A673 (cell line): ENCODE data around the gene USP3. TPM values are rescaled to one million over a fixed set of nuclear protein-coding genes. Genes with fewer than 3 reads are reported as not detected.

Experiments used
- BruUV-seq: library from RNA; stranded (reverse); fragments of 400-500 nt; replicated peaks from 2 replicates; lab custom pipeline; 2021; lab: Mats Ljungman, UMichigan
- CTCF ChIA-PET: fragments of 300-600 bp; sonication (Branson Sonifier 250); formaldehyde crosslinking; loops from one replicate; lab custom pipeline; 2022; ENCODE audit warnings: antibody characterized with exemption; lab: Charles Lee
- POLR2A ChIA-PET: fragments of 300-600 bp; sonication (Branson Sonifier 250); formaldehyde crosslinking; loops from one replicate; lab custom pipeline; 2022; ENCODE audit warnings: antibody characterized with exemption; ENCODE audit not compliant: low non-redundant PET; lab: Charles Lee
- DNase-seq: peaks from one replicate; pipeline ENCODE4 v3.0.0-alpha.2; 2015; ENCODE audit warnings: low spot score
- H3K27ac ChIP-seq: fragments of 200-600 bp; sonication (generic); 2 replicates; pipeline ENCODE4 v1.5.1; 2016; ENCODE audit warnings: mixed run types, low read depth, mild to moderate bottlenecking, mixed read lengths, antibody characterized with exemption, low read length; ENCODE audit not compliant: poor library complexity, severe bottlenecking
- H3K27me3 ChIP-seq: fragments of 200-600 bp; sonication (generic); replicated peaks from 2 replicates; pipeline ENCODE4 v1.6.1; 2017; ENCODE audit warnings: mixed run types, low read depth, mild to moderate bottlenecking, mixed read lengths, antibody characterized with exemption, low read length; ENCODE audit not compliant: insufficient read depth, poor library complexity
- H3K36me3 ChIP-seq: fragments of 200-600 bp; sonication (generic); 2 replicates; pipeline ENCODE4 v1.6.1; 2016; ENCODE audit warnings: mixed run types, mild to moderate bottlenecking, mixed read lengths, antibody characterized with exemption, low read length; ENCODE audit not compliant: insufficient read depth, poor library complexity, severe bottlenecking
- H3K4me1 ChIP-seq: fragments of 200-600 bp; sonication (generic); 2 replicates; pipeline ENCODE4 v1.6.1; 2017; ENCODE audit warnings: mixed run types, mild to moderate bottlenecking, mixed read lengths, antibody characterized with exemption, low read length; ENCODE audit not compliant: insufficient read depth, poor library complexity, severe bottlenecking
- H3K4me3 ChIP-seq: fragments of 200-600 bp; sonication (generic); 2 replicates; pipeline ENCODE4 v1.5.1; 2016; ENCODE audit warnings: low read depth, mixed run types, mild to moderate bottlenecking, mixed read lengths, low read length; ENCODE audit not compliant: poor library complexity, severe bottlenecking
- H3K9me3 ChIP-seq: fragments of 200-600 bp; sonication (generic); 2 replicates; pipeline ENCODE4 v1.6.1; 2016; ENCODE audit warnings: mixed run types, low read depth, mild to moderate bottlenecking, mixed read lengths, antibody characterized with exemption, low read length; ENCODE audit not compliant: poor library complexity, severe bottlenecking
- EZH2 ChIP-seq: fragments of 200-600 bp; sonication (generic); IDR thresholded peaks from 2 replicates; pipeline ENCODE4 v1.6.1; 2017; ENCODE audit warnings: borderline replicate concordance, low read depth, mild to moderate bottlenecking, mixed read lengths, antibody characterized with exemption, low read length; ENCODE audit not compliant: poor library complexity, severe bottlenecking
- intact Hi-C: fragments of 100-400 bp; cut with micrococcal nuclease; formaldehyde crosslinking; loops from one replicate; pipeline ENCODE4 v1.10.0; 2022; ENCODE audit not compliant: unreplicated experiment
- total RNA-seq: library from RNA; stranded (reverse); gene quantifications from 2 replicates; pipeline ENCODE4 v1.2.3, GENCODE V29; 2021
- TF ChIP-seq, protein P1 (sequence below): fragments of 300-800, 200-600 bp; sonication (generic); conservative IDR thresholded peaks from 2 replicates; pipeline ENCODE4 v1.5.1; 2017; ENCODE audit warnings: low read depth, mild to moderate bottlenecking, antibody characterized with exemption, low read length, moderate library complexity, mixed read lengths

Gene USP3
- total RNA-seq, 1 experiment from 2014 or later = 65.3 TPM

DNA sequence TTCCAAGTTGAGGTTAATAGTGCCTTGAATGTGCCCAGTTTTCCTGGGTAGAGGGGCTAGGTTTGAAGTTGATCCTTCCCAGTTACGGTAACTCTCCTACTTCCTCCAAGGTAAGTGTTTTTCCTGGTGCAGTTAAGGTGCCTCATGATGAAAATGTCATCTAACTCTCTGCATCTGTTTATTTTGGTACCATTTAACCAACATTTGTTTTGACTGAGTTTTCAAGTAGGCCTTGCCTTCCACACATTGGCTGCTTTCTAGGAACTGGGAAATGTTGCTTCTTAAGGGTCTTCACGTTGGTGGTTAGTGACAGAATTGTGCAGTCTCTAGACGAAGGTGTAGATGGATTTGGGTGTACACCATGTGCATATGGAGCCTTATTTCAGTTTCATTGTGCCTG is 31.3 kb downstream of the USP3 start:
- Histone ChIP-seq H3K4me3 (no peak overlapping the region), H3K9me3 (no peaks in the 10 kb centered on the region), H3K36me3 (peaks cover 3% of the 10 kb centered on the region), H3K27me3 (no peaks in the 10 kb centered on the region), H3K4me1 (peaks cover 51% of the 10 kb centered on the region), H3K27ac (no peak overlapping the region)
- POLR2A ChIA-PET = interaction anchor here (0.7 kb wide), 1 partner anchor 8 kb away, joined by 5 read pairs; no protein-coding TSS in a partner anchor
- DNase-seq = no peak
- CTCF ChIA-PET = no interaction called here
- TF ChIP-seq EZH2 = no peak
- TF ChIP-seq, protein P1, sequence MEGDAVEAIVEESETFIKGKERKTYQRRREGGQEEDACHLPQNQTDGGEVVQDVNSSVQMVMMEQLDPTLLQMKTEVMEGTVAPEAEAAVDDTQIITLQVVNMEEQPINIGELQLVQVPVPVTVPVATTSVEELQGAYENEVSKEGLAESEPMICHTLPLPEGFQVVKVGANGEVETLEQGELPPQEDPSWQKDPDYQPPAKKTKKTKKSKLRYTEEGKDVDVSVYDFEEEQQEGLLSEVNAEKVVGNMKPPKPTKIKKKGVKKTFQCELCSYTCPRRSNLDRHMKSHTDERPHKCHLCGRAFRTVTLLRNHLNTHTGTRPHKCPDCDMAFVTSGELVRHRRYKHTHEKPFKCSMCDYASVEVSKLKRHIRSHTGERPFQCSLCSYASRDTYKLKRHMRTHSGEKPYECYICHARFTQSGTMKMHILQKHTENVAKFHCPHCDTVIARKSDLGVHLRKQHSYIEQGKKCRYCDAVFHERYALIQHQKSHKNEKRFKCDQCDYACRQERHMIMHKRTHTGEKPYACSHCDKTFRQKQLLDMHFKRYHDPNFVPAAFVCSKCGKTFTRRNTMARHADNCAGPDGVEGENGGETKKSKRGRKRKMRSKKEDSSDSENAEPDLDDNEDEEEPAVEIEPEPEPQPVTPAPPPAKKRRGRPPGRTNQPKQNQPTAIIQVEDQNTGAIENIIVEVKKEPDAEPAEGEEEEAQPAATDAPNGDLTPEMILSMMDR = no peak
- BruUV-seq = no TSS peak
- intact Hi-C loops = no loop called here

DNA sequence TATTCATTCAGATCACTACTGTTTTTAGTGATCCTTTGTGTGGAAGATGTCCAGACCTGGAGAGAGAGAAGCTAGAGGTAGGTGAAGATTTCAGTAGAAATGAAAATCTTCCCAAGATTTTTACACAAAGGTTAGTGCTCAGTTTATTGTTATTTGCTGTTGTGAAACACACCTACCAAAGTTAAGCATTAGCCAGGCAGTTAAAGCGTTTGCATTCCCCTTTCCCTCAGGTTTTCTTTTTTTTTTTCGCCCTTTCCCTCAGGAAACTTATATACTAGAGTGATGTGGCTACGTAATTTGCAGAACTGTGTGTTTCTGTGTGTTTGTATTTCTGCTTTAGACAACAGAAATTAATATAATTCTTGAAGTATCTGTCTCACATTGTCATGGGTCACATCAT is 34.5 kb downstream of the USP3 start:
- ChIA-PET POLR2A (no interaction called here), CTCF (no interaction called here)
- TF ChIP-seq, protein P1 = no peak
- no peak for TF ChIP-seq EZH2
- Histone ChIP-seq H3K27me3 (no peaks in the 10 kb centered on the region), H3K9me3 (no peaks in the 10 kb centered on the region), H3K27ac (no peak overlapping the region), H3K4me3 (no peak overlapping the region), H3K36me3 (peaks cover 3% of the 10 kb centered on the region), H3K4me1 (peaks cover 58% of the 10 kb centered on the region)
- no TSS peak for BruUV-seq
- DNase-seq = no peak
- intact Hi-C loops = no loop called here

DNA sequence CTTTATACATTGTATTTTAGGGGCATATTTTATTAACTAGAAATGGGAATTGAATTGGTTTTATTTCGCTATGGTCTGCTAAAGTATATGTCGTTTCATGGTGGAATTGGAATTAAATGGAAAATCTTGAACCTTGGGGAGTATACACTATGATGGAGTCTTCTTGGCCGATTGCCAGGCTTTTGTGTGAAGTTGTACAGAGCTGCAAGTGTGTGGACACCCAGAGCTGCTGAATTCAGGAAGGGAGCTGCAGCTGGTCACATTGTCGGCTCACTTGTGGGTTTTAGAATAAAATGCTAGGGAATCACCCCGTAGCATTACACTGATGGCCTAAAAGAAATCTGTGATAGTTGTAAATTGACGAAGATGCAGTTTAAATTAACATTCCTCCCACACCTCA is 35.1 kb downstream of the USP3 start:
- no TSS peak for BruUV-seq
- H3K4me1 ChIP-seq = peaks cover 58% of the 10 kb centered on the region

More for the DNA sequence above, 35.1 kb downstream of the USP3 start:
- Histone ChIP-seq H3K27me3 (no peaks in the 10 kb centered on the region), H3K27ac (peak overlapping the region; percentile 9), H3K9me3 (no peaks in the 10 kb centered on the region), H3K36me3 (peaks cover 3% of the 10 kb centered on the region), H3K4me3 (no peak overlapping the region)
- ChIA-PET POLR2A (no interaction called here), CTCF (no interaction called here)
- TF ChIP-seq, protein P1 = no peak
- no peak for TF ChIP-seq EZH2
- intact Hi-C loops = no loop called here
- DNase-seq = peak; percentile 68
